ENCODE data around the gene PEAR1. TPM values are rescaled to one million over a fixed set of nuclear protein-coding genes. Genes with fewer than 3 reads are reported as not detected.

Gene PEAR1
- polyA plus RNA-seq, 1 of the 3 experiments (the other 2 are of a cell fraction) = 1.2 TPM

- H3K9ac ChIP-seq = no peak overlapping the region
- H4K20me1 ChIP-seq (ENCODE audit: insufficient read depth) = no peaks in the 10 kb centered on the region
- H3K9me2 ChIP-seq = no peaks in the 10 kb centered on the region
- H3K36me3 ChIP-seq (replicated peaks in 1 of 2; ENCODE audit: control insufficient read depth in 1 of 2, insufficient read depth in 2 of 2, low read length in 1 of 2) = no peaks in the 10 kb centered on the region
- TF ChIP-seq RFX5 (IDR thresholded peaks at IDR 0.05; ENCODE audit: low read length) (no peak), RXRA (IDR thresholded peaks at IDR 0.05; ENCODE audit: borderline replicate concordance, low read depth) (no peak), GABPA (IDR thresholded peaks at IDR 0.05; ENCODE audit: low read depth) (no peak), MXI1 (IDR thresholded peaks at IDR 0.05; ENCODE audit: low read depth, low read length) (0 out of 2 replicates have a peak, but pooled peaks have one; percentile 4)
- WGBS (ENCODE audit: low lambda C conversion rate) = 90% methylated on average over 11 of the region's 13 CpGs
- H3K4me3 ChIP-seq (ENCODE audit: low read depth in 2 of 2, low read length in 1 of 2) = no peak overlapping the region; a peak in 1 of 4 replicates
- no peaks in the 10 kb centered on the region for H3K79me2 ChIP-seq (ENCODE audit: insufficient read depth)
- ChIA-PET CTCF (interaction anchor here (1.0 to 6.9 kb wide), 13 partner anchors 13 to 225 kb away, joined by 3 to 182 read pairs (median 8); partner anchors contain the start of genes INSRR, LRRC71 and NTRK1), POLR2A (interaction anchor here (0.6 to 2.7 kb wide), 8 partner anchors 10 to 160 kb away, joined by 3 to 15 read pairs (median 3); no protein-coding TSS in a partner anchor)
- peaks cover 6% of the 10 kb centered on the region for H3F3A ChIP-seq (replicated peaks; ENCODE audit: insufficient read depth)
- peak overlapping the region; percentile 15; the same call in 1 of the 2 replicates for H3K4me2 ChIP-seq
- DNase-seq = no peak
- no peaks in the 10 kb centered on the region for H3K27me3 ChIP-seq (ENCODE audit: insufficient read depth)
- peak overlapping the region in 1 of 2 experiments; percentile 94; a peak in 2 of 4 replicates for H3K27ac ChIP-seq (ENCODE audit: low read depth in 2 of 2, low read length in 1 of 2)
- H3K9me3 ChIP-seq = peaks cover 3% of the 10 kb centered on the region; the same call in 1 of the 2 replicates
- H2AFZ ChIP-seq (ENCODE audit: low read depth) = no peak overlapping the region
- H3K4me1 ChIP-seq (ENCODE audit: control insufficient read depth in 1 of 2, insufficient read depth in 2 of 2, low read depth in 1 of 2, low read length in 1 of 2) = peaks cover 11 to 42% of the 10 kb centered on the region in 2 experiments; a peak in 3 of 4 replicates
These were observed 20.4 kb downstream of the PEAR1 start for GRCh38 chr1:156913809-156914387.

- no peaks in the 10 kb centered on the region for H3K9me2 ChIP-seq
- peak overlapping the region; percentile 15; the same call in 1 of the 2 replicates for H3K4me2 ChIP-seq
- peaks cover 6% of the 10 kb centered on the region for H3F3A ChIP-seq (replicated peaks; ENCODE audit: insufficient read depth)
- no peak overlapping the region for H2AFZ ChIP-seq (ENCODE audit: low read depth)
- H4K20me1 ChIP-seq (ENCODE audit: insufficient read depth) = no peaks in the 10 kb centered on the region
- H3K4me3 ChIP-seq (ENCODE audit: low read depth in 2 of 2, low read length in 1 of 2) = no peak overlapping the region
- TF ChIP-seq GABPA (IDR thresholded peaks at IDR 0.05; ENCODE audit: low read depth) (no peak), TCF12 (IDR thresholded peaks at IDR 0.05) (0 out of 2 replicates have a peak, but pooled peaks have one; percentile 27), FOSL2 (IDR thresholded peaks at IDR 0.05; ENCODE audit: borderline replicate concordance, low read depth) (peak; percentile 74), USF1 (IDR thresholded peaks at IDR 0.05; ENCODE audit: borderline replicate concordance, low read depth) (no peak), PBX3 (IDR thresholded peaks at IDR 0.05) (peak; percentile 19; the same call in 1 of the 2 replicates), GATA2 (CRISPR knock-in tag; IDR thresholded peaks at IDR 0.05) (no peak), TAF1 (IDR thresholded peaks at IDR 0.05; ENCODE audit: borderline replicate concordance, low read depth, low read length) (no peak), MAX (IDR thresholded peaks at IDR 0.05; ENCODE audit: low read depth) (0 out of 2 replicates have a peak, but pooled peaks have one; percentile 54), ZBTB33 (IDR thresholded peaks at IDR 0.05; ENCODE audit: borderline replicate concordance, low read depth) (no peak)
- peaks cover 3% of the 10 kb centered on the region; the same call in 1 of the 2 replicates for H3K9me3 ChIP-seq
- H3K79me2 ChIP-seq (ENCODE audit: insufficient read depth) = no peaks in the 10 kb centered on the region
- no peak for DNase-seq
- 45% methylated on average over 9 of the region's 9 CpGs for WGBS (ENCODE audit: low lambda C conversion rate)
- no peaks in the 10 kb centered on the region for H3K27me3 ChIP-seq (ENCODE audit: insufficient read depth)
- no peak overlapping the region for H3K9ac ChIP-seq
- no peaks in the 10 kb centered on the region for H3K36me3 ChIP-seq (replicated peaks in 1 of 2; ENCODE audit: control insufficient read depth in 1 of 2, insufficient read depth in 2 of 2, low read length in 1 of 2)
- H3K4me1 ChIP-seq (ENCODE audit: control insufficient read depth in 1 of 2, insufficient read depth in 2 of 2, low read depth in 1 of 2, low read length in 1 of 2) = peaks cover 11 to 42% of the 10 kb centered on the region in 2 experiments; a peak in 3 of 4 replicates
- ChIA-PET CTCF (interaction anchor here (1.0 to 6.9 kb wide), 8 partner anchors 12 to 225 kb away, joined by 3 to 182 read pairs (median 22); partner anchors contain the start of genes INSRR, LRRC71 and NTRK1), POLR2A (interaction anchor here (1.0 to 2.7 kb wide), 3 partner anchors 10 to 160 kb away, joined by 3 to 15 read pairs (median 3); no protein-coding TSS in a partner anchor)
- peak overlapping the region in 1 of 2 experiments; percentile 94; a peak in 2 of 4 replicates for H3K27ac ChIP-seq (ENCODE audit: low read depth in 2 of 2, low read length in 1 of 2)
These were observed 20.9 kb downstream of the PEAR1 start for GRCh38 chr1:156914440-156914856.
